Stimulated activated CD4-positive, alpha-beta T cell treated with anti-CD3 and anti-CD28 coated beads, Interleukin-4, amount 100 ng/mL, for 24 hours (primary cell): ENCODE measurements around the gene TAOK2.
"Not testable (repeated sequence)": the region's sequence is repeated elsewhere in the genome, so short reads cannot be mapped to it uniquely, and the experiment has no call there.

Source experiments
- DNase-seq: peaks from one replicate; pipeline ENCODE4 v3.0.0-alpha.2; 2020

TAOK2 gene

GRCh38 chr16:29973384-29974246, at the start of gene TAOK2:
Gene TAOK2, plus strand, starts transcription at chr16:29973868. Its CDS starts 3,905 bp downstream, at chr16:29977773.
- peak; percentile 97 for DNase-seq

- no peak for DNase-seq
Measured at GRCh38 chr16:29925105-29925756, 48.4 kb upstream of the TAOK2 start.

GRCh38 chr16:29925781-29926710, 47.6 kb upstream of the TAOK2 start, which contains the start of gene KCTD13:
Gene KCTD13, minus strand, starts transcription at chr16:29926226. Its CDS starts 193 bp downstream, at chr16:29926033.
- peak; percentile 87 for DNase-seq

- DNase-seq = no peak
Measured at GRCh38 chr16:29926711-29927052, 47.0 kb upstream of the TAOK2 start.

DNA sequence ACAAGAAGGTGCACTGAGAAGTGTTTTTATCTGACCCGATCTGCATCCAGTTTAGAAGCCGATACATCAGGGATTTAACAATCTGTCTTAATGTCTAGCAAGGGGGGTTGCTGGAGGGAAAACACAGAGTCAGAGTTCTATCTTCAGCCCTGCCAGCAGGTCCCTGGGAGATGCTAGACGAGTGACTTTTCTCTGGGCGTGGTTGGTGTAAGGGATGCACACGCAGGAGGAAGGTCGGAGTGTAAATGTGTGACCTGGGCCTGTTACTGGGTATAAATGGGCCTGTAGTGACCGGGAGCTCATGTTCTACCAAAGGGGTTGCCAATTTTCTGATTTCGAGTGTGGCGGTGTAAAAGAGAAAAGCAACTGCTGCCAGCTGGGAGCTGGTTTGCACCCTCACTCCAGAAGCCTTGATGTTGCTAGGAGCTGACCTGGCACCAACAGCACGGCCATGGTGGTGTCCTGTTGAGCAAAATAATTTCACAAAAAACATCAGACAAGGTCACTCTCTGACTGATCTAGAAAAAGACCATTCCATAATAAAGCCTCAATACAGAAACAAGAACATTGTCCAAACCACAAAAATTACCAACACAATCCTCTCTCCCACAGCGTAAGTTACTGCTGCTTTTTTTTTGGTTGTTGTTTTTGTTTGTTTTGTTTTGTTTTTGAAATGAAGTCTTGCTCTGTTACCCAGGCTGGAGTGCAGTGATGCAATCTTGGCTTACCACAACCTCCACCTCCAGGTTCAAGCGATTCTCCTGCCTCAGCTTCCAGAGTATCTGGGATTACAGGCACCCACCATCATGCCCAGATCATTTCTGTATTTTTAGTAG, 46.4 kb upstream of the TAOK2 start:
- DNase-seq = no peak

DNA sequence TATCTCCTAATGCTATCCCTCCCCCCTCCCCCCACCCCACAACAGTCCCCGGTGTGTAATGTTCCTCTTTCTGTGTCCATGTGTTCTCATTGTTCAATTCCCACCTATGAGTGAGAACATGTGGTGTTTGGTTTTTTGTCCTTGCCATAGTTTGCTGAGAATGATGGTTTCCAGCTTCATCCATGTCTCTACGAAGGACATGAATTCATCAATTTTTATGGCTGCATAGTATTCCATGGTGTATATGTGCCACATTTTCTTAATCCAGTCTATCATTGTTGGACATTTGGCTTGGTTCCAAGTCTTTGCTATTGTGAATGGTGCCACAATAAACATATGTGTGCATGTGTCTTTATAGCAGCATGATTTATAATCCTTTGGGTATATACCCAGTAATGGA, 41.9 kb upstream of the TAOK2 start:
- DNase-seq = not testable (repeated sequence)

GRCh38 chr16:29940656-29941055, 33.0 kb upstream of the TAOK2 start:
- no peak for DNase-seq

GRCh38 chr16:29943846-29944799, 29.5 kb upstream of the TAOK2 start:
- DNase-seq = no peak

- DNase-seq = no peak
Measured at GRCh38 chr16:29947897-29948296, 25.8 kb upstream of the TAOK2 start.

GRCh38 chr16:29950806-29951461, 22.7 kb upstream of the TAOK2 start:
- DNase-seq = no peak

GRCh38 chr16:29951625-29952365, 21.9 kb upstream of the TAOK2 start:
- no peak for DNase-seq

- DNase-seq = no peak
Measured at GRCh38 chr16:29958756-29959155, 14.9 kb upstream of the TAOK2 start.

- no peak for DNase-seq
Measured at GRCh38 chr16:29959293-29959692, 14.4 kb upstream of the TAOK2 start.

GRCh38 chr16:29959821-29960220, 13.8 kb upstream of the TAOK2 start:
- not testable (repeated sequence) for DNase-seq

GRCh38 chr16:29961127-29961478, 12.6 kb upstream of the TAOK2 start:
- DNase-seq = no peak

- DNase-seq = peak; percentile 91
Measured at GRCh38 chr16:29961479-29962343, 12.0 kb upstream of the TAOK2 start, which contains the start of gene TMEM219. Gene TMEM219, plus strand, starts transcription at chr16:29962079. Its CDS starts 1,065 bp downstream, at chr16:29963144.

GRCh38 chr16:29962344-29962994, 11.2 kb upstream of the TAOK2 start:
- DNase-seq = no peak
